ENCODE data around the gene PGAM5.

DNA sequence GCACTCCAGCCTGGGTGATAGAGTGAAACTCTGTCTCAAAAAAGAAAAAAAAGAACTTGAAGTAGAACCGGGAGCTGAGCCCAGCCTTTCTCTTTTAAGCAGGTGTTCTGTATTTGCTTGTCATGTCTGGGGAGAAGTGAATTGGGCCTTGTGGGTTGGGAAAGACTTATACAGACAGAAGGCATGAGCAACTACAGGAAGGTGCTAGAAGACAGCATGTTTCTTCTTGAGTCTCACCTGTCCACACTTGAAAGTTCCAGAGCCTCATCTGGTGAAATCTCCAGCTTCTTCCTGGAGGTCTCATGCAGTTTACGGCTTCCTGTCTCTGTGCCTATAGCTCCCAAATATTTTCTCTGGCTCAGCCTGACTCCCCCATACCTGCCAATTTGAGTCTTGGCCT, 2.5 kb downstream of the PGAM5 start:
- TF ChIP-seq, protein P1, sequence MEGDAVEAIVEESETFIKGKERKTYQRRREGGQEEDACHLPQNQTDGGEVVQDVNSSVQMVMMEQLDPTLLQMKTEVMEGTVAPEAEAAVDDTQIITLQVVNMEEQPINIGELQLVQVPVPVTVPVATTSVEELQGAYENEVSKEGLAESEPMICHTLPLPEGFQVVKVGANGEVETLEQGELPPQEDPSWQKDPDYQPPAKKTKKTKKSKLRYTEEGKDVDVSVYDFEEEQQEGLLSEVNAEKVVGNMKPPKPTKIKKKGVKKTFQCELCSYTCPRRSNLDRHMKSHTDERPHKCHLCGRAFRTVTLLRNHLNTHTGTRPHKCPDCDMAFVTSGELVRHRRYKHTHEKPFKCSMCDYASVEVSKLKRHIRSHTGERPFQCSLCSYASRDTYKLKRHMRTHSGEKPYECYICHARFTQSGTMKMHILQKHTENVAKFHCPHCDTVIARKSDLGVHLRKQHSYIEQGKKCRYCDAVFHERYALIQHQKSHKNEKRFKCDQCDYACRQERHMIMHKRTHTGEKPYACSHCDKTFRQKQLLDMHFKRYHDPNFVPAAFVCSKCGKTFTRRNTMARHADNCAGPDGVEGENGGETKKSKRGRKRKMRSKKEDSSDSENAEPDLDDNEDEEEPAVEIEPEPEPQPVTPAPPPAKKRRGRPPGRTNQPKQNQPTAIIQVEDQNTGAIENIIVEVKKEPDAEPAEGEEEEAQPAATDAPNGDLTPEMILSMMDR (IDR thresholded peaks at IDR 0.05), result no peak
- no peak for TF ChIP-seq POLR2A (IDR thresholded peaks at IDR 0.05)
- TF ChIP-seq EP300 (IDR thresholded peaks at IDR 0.05), result no peak

Data from gastroesophageal sphincter (tissue), 3 donors.